ENCODE measurements around the gene INSYN2B. TPM values are rescaled to one million over a fixed set of nuclear protein-coding genes. Genes with fewer than 3 reads are reported as not detected.

INSYN2B gene
- total RNA-seq, 1 donor, result not detected

Other genes with a start within 250 kb of the INSYN2B start
- gene FOXI1, start 125.4 kb upstream of the INSYN2B start, total RNA-seq, result 0.10 TPM

Measured in mononuclear cell (primary cell).